WTC11 (cell line): ENCODE data around the gene LHPP.

Experiments
- ARID4B ChIP-seq: sonication (generic); formaldehyde crosslinking; IDR thresholded peaks from 2 replicates; pipeline ENCODE4 v1.8.0; 2023; ENCODE audit warnings: missing genetic modification reagents, mild to moderate bottlenecking, borderline replicate concordance
- CREM ChIP-seq: sonication (generic); formaldehyde crosslinking; IDR thresholded peaks from 2 replicates; pipeline ENCODE4 v1.8.1; 2022; ENCODE audit warnings: mild to moderate bottlenecking, missing genetic modification reagents, moderate library complexity
- CTCF ChIP-seq: fragments of 200-600 bp; IDR thresholded peaks from 2 replicates; pipeline ENCODE4 v1.8.0; 2022; ENCODE audit warnings: antibody characterized with exemption
- E2F1 ChIP-seq: sonication (generic); formaldehyde crosslinking; IDR thresholded peaks from 2 replicates; pipeline ENCODE4 v1.8.0; 2022; ENCODE audit warnings: mild to moderate bottlenecking, missing genetic modification reagents
- E2F5 ChIP-seq: sonication (generic); formaldehyde crosslinking; IDR thresholded peaks from 2 replicates; pipeline ENCODE4 v1.8.1; 2022; ENCODE audit warnings: mild to moderate bottlenecking, moderate library complexity, missing genetic modification reagents
- ESRRA ChIP-seq: sonication (generic); formaldehyde crosslinking; IDR thresholded peaks from 2 replicates; pipeline ENCODE4 v1.8.1; 2022; ENCODE audit warnings: mild to moderate bottlenecking, missing genetic modification reagents, borderline replicate concordance
- ETV6 ChIP-seq: sonication (generic); formaldehyde crosslinking; IDR thresholded peaks from 2 replicates; pipeline ENCODE4 v1.8.1; 2022; ENCODE audit warnings: mild to moderate bottlenecking, missing genetic modification reagents
- MAX ChIP-seq: sonication (generic); formaldehyde crosslinking; IDR thresholded peaks from 2 replicates; pipeline ENCODE4 v1.8.0; 2022; ENCODE audit warnings: mild to moderate bottlenecking, missing genetic modification reagents
- PRDM15 ChIP-seq: sonication (generic); formaldehyde crosslinking; IDR thresholded peaks from 2 replicates; pipeline ENCODE4 v1.8.0; 2022; ENCODE audit warnings: missing genetic modification reagents
- SP1 ChIP-seq: sonication (generic); formaldehyde crosslinking; conservative IDR thresholded peaks from 2 replicates; pipeline ENCODE4 v1.8.1; 2022; ENCODE audit warnings: missing genetic modification reagents
- TP53 ChIP-seq: sonication (generic); formaldehyde crosslinking; IDR thresholded peaks from 2 replicates; pipeline ENCODE4 v1.8.1; 2023; ENCODE audit warnings: mild to moderate bottlenecking, missing genetic modification reagents
- USF1 ChIP-seq: sonication (generic); formaldehyde crosslinking; IDR thresholded peaks from 2 replicates; pipeline ENCODE4 v1.8.0; 2022; ENCODE audit warnings: mild to moderate bottlenecking, missing genetic modification reagents
- USF2 ChIP-seq: sonication (generic); formaldehyde crosslinking; IDR thresholded peaks from 2 replicates; pipeline ENCODE4 v1.8.1; 2023; ENCODE audit warnings: mild to moderate bottlenecking, missing genetic modification reagents, moderate library complexity
- ZNF232 ChIP-seq: sonication (generic); formaldehyde crosslinking; IDR thresholded peaks from 2 replicates; pipeline ENCODE4 v1.8.0; 2022; ENCODE audit warnings: mild to moderate bottlenecking, missing genetic modification reagents

- TF ChIP-seq CTCF (no peak), USF2 (CRISPR knock-in tag) (no peak), MAX (CRISPR knock-in tag) (no peak), ARID4B (CRISPR knock-in tag) (no peak), CREM (no peak), ETV6 (CRISPR knock-in tag) (no peak), PRDM15 (CRISPR knock-in tag) (no peak), ESRRA (CRISPR knock-in tag) (no peak), E2F1 (CRISPR knock-in tag) (no peak), ZNF232 (CRISPR knock-in tag) (no peak), TP53 (CRISPR knock-in tag) (no peak), USF1 (CRISPR knock-in tag) (no peak), E2F5 (CRISPR knock-in tag) (no peak), SP1 (no peak)
These were observed 11.4 kb downstream of the LHPP start for GRCh38 chr10:124473070-124473469.
